PC-3 (cell line): ENCODE results near the gene ATXN7L1.

Experiments used
- EZH2 ChIP-seq: fragments of 300-600 bp; sonication (generic); IDR thresholded peaks from one replicate; pipeline ENCODE4 v1.6.1; 2017; ENCODE audit warnings: antibody characterized with exemption, mild to moderate bottlenecking, low read length; ENCODE audit not compliant: unreplicated experiment
- EZH2phosphoT487 ChIP-seq: fragments of 300-600 bp; sonication (generic); IDR thresholded peaks from 2 replicates; pipeline ENCODE4 v1.6.1; 2018; ENCODE audit warnings: mild to moderate bottlenecking, antibody characterized with exemption, low read length, borderline replicate concordance
- TF ChIP-seq, protein P1 (sequence below): fragments of 300-600 bp; sonication (generic); conservative IDR thresholded peaks from 2 replicates; pipeline ENCODE4 v1.5.1; 2017; ENCODE audit warnings: antibody characterized with exemption, low read depth, mild to moderate bottlenecking, low read length

DNA sequence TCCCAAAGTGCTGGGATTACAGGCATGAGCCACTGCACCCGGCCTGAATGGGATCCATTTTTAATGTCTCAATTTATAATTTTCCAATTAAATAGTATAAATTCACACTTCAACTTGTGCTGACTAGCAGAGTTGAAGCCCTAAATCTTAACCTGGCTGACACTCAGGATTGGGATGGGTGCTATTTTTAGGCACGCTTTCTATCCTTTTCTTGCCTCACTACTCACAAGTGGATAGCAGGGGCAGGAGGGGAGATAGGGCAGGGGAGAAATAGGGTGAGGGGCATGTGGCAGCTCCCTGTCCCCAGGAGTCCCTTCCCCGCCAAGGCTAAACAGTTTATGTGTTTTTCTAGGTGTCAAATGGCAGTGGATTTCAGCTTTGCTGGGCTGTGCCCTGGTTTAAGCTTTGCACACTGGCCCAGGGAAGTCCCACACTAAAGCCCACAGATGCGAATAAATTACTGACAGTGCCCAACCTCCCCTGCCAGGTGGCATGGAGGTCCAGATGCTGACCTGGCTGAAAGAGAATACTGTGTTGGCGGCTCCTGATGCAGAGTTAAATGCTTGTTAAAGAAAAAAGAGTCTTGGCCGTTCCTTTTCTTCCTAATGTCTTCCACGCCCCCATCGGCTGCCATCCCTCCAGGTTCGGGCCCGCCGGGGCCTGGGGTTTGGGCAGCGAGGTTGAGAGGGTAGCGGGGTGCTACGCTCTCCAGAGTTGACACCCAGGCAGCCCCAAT lies 259.0 kb downstream of the ATXN7L1 start:
- TF ChIP-seq, protein P1, sequence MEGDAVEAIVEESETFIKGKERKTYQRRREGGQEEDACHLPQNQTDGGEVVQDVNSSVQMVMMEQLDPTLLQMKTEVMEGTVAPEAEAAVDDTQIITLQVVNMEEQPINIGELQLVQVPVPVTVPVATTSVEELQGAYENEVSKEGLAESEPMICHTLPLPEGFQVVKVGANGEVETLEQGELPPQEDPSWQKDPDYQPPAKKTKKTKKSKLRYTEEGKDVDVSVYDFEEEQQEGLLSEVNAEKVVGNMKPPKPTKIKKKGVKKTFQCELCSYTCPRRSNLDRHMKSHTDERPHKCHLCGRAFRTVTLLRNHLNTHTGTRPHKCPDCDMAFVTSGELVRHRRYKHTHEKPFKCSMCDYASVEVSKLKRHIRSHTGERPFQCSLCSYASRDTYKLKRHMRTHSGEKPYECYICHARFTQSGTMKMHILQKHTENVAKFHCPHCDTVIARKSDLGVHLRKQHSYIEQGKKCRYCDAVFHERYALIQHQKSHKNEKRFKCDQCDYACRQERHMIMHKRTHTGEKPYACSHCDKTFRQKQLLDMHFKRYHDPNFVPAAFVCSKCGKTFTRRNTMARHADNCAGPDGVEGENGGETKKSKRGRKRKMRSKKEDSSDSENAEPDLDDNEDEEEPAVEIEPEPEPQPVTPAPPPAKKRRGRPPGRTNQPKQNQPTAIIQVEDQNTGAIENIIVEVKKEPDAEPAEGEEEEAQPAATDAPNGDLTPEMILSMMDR = no peak
- TF ChIP-seq EZH2phosphoT487 (no peak), EZH2 (no peak)
